ENCODE measurements around the gene CTXND1.

GRCh38 chr15:80289528-80290495, 37.8 kb upstream of the CTXND1 start:
- TF ChIP-seq CTCF (IDR thresholded peaks at IDR 0.05) = no peak
- TF ChIP-seq RFX5 (IDR thresholded peaks at IDR 0.05) = no peak
- no peak for TF ChIP-seq SREBF2 (IDR thresholded peaks at IDR 0.05)
- TF ChIP-seq HMGXB4 (CRISPR knock-in tag; IDR thresholded peaks at IDR 0.05; ENCODE audit: borderline replicate concordance) = no peak
- no peak for TF ChIP-seq BHLHE40 (IDR thresholded peaks at IDR 0.05; ENCODE audit: low read depth, low read length)
- no peak for TF ChIP-seq NFE2L2 (conservative IDR thresholded peaks at IDR 0.05; ENCODE audit: low read length)
- no peak for TF ChIP-seq EP300 (IDR thresholded peaks at IDR 0.05)
